Measurements from ENCODE around the gene TFF3. TPM values are rescaled to one million over a fixed set of nuclear protein-coding genes. Genes with fewer than 3 reads are reported as not detected.

The TFF3 gene
- total and polyA plus RNA-seq, 2 of the 13 experiments (the other 11 are each of a cell fraction or from before 2014, with no cell fraction given) = 14.2 to 26.9 TPM

DNA sequence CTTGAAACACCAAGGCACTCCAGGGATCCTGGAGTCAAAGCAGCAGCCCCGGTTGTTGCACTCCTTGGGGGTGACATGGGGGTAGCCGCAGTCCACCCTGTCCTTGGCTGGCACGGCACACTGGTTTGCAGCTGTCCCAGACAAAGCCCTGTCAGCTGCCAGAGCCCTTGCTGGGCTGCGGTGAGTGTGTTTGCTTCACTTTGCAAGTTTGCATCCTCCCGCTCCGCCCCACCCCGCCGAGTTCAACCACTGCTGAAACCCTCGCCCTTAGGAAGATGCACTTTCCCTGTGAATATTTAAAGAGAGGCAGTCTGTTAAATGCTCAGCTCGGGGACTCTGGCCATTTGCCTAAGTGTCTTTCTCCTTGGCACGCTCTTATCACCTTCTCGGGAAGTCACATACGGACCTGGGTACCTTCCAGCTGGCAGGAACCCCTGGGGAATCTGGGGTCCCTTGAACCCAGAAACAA lies 1.7 kb downstream of the TFF3 start:
- no peaks in the 10 kb centered on the region for H3K36me3 ChIP-seq (replicated peaks in 1 of 2; ENCODE audit: control insufficient read depth in 1 of 2, insufficient read depth in 2 of 2, low read length in 2 of 2)
- intact Hi-C loops (cut with micrococcal nuclease; ENCODE audit: unreplicated experiment) = no loop called here
- peak; percentile 8 for DNase-seq (ENCODE audit: low spot score)
- ChIA-PET POLR2A (no interaction called here), CTCF (ENCODE audit: low intra/inter-chr PET ratio, low total read pairs) (no interaction called here)
- WGBS (ENCODE audit: low lambda C conversion rate) = 6% methylated on average over 7 of the region's 13 CpGs
- no peak for FAIRE-seq
- H3K4me3 ChIP-seq (replicated peaks in 1 of 3; ENCODE audit: insufficient read depth in 1 of 3, low read depth in 2 of 3, low read length in 3 of 3) = peak overlapping the region in 1 of 3 experiments; percentile 21; a peak in 1 of 6 replicates
- no peaks in the 10 kb centered on the region for H3K9me3 ChIP-seq (ENCODE audit: low read length)
- TF ChIP-seq ZNF224 (CRISPR knock-in tag; IDR thresholded peaks at IDR 0.05) = no peak
- TF ChIP-seq, protein P1, sequence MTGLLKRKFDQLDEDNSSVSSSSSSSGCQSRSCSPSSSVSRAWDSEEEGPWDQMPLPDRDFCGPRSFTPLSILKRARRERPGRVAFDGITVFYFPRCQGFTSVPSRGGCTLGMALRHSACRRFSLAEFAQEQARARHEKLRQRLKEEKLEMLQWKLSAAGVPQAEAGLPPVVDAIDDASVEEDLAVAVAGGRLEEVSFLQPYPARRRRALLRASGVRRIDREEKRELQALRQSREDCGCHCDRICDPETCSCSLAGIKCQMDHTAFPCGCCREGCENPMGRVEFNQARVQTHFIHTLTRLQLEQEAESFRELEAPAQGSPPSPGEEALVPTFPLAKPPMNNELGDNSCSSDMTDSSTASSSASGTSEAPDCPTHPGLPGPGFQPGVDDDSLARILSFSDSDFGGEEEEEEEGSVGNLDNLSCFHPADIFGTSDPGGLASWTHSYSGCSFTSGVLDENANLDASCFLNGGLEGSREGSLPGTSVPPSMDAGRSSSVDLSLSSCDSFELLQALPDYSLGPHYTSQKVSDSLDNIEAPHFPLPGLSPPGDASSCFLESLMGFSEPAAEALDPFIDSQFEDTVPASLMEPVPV (CRISPR knock-in tag; IDR thresholded peaks at IDR 0.05) = no peak
- TF ChIP-seq SIX4 (CRISPR knock-in tag; IDR thresholded peaks at IDR 0.05) = no peak
- TF ChIP-seq NBN (conservative IDR thresholded peaks at IDR 0.05) = no peak
- TF ChIP-seq ZKSCAN1 (IDR thresholded peaks at IDR 0.05; ENCODE audit: low read length) = no peak
- no peak for TF ChIP-seq ZFP36L1 (CRISPR knock-in tag; IDR thresholded peaks at IDR 0.05)
- TF ChIP-seq, protein P2, sequence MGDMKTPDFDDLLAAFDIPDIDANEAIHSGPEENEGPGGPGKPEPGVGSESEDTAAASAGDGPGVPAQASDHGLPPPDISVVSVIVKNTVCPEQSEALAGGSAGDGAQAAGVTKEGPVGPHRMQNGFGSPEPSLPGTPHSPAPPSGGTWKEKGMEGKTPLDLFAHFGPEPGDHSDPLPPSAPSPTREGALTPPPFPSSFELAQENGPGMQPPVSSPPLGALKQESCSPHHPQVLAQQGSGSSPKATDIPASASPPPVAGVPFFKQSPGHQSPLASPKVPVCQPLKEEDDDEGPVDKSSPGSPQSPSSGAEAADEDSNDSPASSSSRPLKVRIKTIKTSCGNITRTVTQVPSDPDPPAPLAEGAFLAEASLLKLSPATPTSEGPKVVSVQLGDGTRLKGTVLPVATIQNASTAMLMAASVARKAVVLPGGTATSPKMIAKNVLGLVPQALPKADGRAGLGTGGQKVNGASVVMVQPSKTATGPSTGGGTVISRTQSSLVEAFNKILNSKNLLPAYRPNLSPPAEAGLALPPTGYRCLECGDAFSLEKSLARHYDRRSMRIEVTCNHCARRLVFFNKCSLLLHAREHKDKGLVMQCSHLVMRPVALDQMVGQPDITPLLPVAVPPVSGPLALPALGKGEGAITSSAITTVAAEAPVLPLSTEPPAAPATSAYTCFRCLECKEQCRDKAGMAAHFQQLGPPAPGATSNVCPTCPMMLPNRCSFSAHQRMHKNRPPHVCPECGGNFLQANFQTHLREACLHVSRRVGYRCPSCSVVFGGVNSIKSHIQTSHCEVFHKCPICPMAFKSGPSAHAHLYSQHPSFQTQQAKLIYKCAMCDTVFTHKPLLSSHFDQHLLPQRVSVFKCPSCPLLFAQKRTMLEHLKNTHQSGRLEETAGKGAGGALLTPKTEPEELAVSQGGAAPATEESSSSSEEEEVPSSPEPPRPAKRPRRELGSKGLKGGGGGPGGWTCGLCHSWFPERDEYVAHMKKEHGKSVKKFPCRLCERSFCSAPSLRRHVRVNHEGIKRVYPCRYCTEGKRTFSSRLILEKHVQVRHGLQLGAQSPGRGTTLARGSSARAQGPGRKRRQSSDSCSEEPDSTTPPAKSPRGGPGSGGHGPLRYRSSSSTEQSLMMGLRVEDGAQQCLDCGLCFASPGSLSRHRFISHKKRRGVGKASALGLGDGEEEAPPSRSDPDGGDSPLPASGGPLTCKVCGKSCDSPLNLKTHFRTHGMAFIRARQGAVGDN (CRISPR knock-in tag; IDR thresholded peaks at IDR 0.05) = 0 out of 2 replicates have a peak, but pooled peaks have one; percentile 5
- TF ChIP-seq EP300 (IDR thresholded peaks at IDR 0.05; ENCODE audit: low read depth in 2 of 2, low read length in 2 of 2) = no peak
- no peak for TF ChIP-seq EP300 (CRISPR knock-in tag; IDR thresholded peaks at IDR 0.05; ENCODE audit: borderline replicate concordance)
- TF ChIP-seq HNRNPL (IDR thresholded peaks at IDR 0.05; ENCODE audit: low read depth, low read length) = 0 out of 2 replicates have a peak, but pooled peaks have one; percentile 47
- TF ChIP-seq, protein P3, sequence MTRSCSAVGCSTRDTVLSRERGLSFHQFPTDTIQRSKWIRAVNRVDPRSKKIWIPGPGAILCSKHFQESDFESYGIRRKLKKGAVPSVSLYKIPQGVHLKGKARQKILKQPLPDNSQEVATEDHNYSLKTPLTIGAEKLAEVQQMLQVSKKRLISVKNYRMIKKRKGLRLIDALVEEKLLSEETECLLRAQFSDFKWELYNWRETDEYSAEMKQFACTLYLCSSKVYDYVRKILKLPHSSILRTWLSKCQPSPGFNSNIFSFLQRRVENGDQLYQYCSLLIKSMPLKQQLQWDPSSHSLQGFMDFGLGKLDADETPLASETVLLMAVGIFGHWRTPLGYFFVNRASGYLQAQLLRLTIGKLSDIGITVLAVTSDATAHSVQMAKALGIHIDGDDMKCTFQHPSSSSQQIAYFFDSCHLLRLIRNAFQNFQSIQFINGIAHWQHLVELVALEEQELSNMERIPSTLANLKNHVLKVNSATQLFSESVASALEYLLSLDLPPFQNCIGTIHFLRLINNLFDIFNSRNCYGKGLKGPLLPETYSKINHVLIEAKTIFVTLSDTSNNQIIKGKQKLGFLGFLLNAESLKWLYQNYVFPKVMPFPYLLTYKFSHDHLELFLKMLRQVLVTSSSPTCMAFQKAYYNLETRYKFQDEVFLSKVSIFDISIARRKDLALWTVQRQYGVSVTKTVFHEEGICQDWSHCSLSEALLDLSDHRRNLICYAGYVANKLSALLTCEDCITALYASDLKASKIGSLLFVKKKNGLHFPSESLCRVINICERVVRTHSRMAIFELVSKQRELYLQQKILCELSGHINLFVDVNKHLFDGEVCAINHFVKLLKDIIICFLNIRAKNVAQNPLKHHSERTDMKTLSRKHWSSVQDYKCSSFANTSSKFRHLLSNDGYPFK (CRISPR knock-in tag; IDR thresholded peaks at IDR 0.05; ENCODE audit: borderline replicate concordance) = no peak
- no peaks in the 10 kb centered on the region for H3K79me2 ChIP-seq (ENCODE audit: insufficient read depth, low read length)
- in situ Hi-C loops (cut with HindIII; ENCODE audit: extremely low pct_ligation_motif_present, low pct_unique_long_range_greater_than_20kb) = no loop called here
- peaks cover 61% of the 10 kb centered on the region for H3K4me1 ChIP-seq (ENCODE audit: insufficient read depth, low read length)
- H3K27me3 ChIP-seq (ENCODE audit: control insufficient read depth in 1 of 2, insufficient read depth in 2 of 2, low read length in 2 of 2) = no peaks in the 10 kb centered on the region; a peak in 2 of 5 replicates
- no peak overlapping the region for H3K27ac ChIP-seq (ENCODE audit: extremely low read length, insufficient read depth, low read length)
- H2AFZ ChIP-seq (ENCODE audit: low read length) = no peak overlapping the region
- no peak overlapping the region for H3K9ac ChIP-seq (ENCODE audit: insufficient read depth, low read depth, low read length)
- BruUV-seq (replicated peaks) = no TSS peak
- peak; percentile 15 for ATAC-seq
- H3K4me2 ChIP-seq (ENCODE audit: low read depth, low read length) = peak overlapping the region; percentile 41
- no peaks in the 10 kb centered on the region for H4K20me1 ChIP-seq (ENCODE audit: insufficient read depth, low read length)
